Right renal pelvis (tissue), 4 donors: ENCODE results near the gene LARP4. TPM values are rescaled to one million over a fixed set of nuclear protein-coding genes. Genes with fewer than 3 reads are reported as not detected.
"Not testable (repeated sequence)": the region's sequence is repeated elsewhere in the genome, so short reads cannot be mapped to it uniquely, and the experiment has no call there.

Experiments used
- DNase-seq, 4 donors: peaks; one replicate each; pipeline ENCODE4 v3.0.0-alpha.2; 2013; ENCODE audit warnings: low read depth in 4 of 4, low spot score in 3 of 4, missing footprints in 1 of 4
- polyA plus RNA-seq, 4 donors: library from polyadenylated mRNA; unstranded; fragments of 120-200 nt; gene quantifications; one replicate each; pipeline ENCODE4 v1.2.1, GENCODE V29; 2013; ENCODE audit not compliant: insufficient read length in 4 of 4

Gene LARP4
- polyA plus RNA-seq, 4 donors: 35.4 to 48.7 (median 47.2) TPM

- no peak for DNase-seq
These were observed 66.8 kb downstream of the LARP4 start for GRCh38 chr12:50467439-50467838.

- DNase-seq: no peak
These were observed 76.7 kb downstream of the LARP4 start for GRCh38 chr12:50477241-50477832.

GRCh38 chr12:50482571-50482970, 81.9 kb downstream of the LARP4 start:
- DNase-seq: no peak

GRCh38 chr12:50483488-50483887, 82.8 kb downstream of the LARP4 start:
- no peak for DNase-seq

DNA sequence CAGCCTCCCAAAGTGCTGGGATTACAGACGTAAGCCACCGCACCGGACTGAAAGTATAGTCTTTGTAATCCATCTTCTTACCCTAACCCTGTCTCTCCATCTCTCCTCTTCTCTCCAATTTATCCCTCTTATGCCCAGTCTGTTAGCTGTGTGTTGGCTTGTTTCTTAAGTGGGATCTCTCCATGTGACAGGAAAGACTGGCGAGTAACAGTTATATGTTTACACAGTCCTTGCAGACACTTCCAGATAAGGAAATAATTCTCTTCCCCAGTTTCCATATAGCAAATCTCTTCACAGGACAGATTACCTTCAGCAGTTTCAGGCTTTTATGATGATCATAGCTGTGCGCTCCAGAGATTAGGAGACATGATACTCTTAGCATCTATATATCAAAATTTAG, 88.1 kb downstream of the LARP4 start:
- DNase-seq: no peak

GRCh38 chr12:50498119-50498518, 97.4 kb downstream of the LARP4 start:
- DNase-seq: not testable (repeated sequence)

DNA sequence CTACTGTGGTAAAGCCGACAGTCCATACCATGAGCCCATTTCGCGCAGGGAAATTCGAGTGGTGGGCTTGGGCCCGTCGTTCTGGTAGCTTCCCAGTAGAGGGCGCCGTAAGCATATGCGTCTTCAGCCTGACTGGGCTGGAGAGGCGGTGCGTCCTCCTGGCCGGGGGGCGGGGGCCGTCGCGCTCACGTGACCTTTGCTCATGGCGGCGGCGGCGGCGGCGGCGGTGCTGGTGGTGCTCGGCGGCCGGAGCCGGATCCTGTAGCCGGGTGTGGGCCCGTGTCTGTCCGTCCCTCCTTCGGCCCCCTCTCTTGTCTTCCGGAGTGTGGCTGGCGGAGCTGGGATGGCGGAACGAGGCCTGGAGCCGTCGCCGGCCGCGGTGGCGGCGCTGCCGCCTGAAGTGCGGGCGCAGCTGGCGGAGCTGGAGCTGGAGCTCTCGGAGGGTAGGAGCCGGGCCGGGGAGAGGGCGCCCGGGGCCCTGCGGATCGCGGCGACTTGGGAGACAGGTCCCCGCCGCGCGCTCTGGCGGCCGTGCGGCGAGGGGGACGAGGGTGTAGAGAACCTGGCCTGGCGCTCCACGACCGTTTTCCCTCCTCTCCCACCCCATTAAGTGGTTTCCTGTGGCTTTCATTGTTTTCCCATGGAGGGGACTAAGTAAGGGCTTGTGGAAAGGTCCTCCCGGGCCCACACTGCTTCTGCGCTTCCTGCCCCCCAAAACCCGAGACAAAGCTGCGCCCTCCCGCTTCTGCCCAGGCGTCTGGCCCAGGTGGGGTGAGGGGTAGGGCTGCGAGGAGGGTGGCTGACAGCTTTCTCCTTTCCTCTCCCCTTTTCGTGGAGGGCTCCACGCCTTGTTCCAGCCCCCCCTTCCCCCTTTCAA, 104.4 kb downstream of the LARP4 start, which contains the start of gene DIP2B:
Gene DIP2B (plus strand): TSS at position 188 of the 877 bp plus-strand sequence. CDS start 156 bp downstream, at position 344.
- DNase-seq: peak; percentile 81 to 86 (median 82)

GRCh38 chr12:50505675-50506530, 105.2 kb downstream of the LARP4 start:
- DNase-seq: peak in 1 of 4 donors; percentile 20

- no peak for DNase-seq
These were observed 106.2 kb downstream of the LARP4 start for GRCh38 chr12:50506753-50507473.

DNA sequence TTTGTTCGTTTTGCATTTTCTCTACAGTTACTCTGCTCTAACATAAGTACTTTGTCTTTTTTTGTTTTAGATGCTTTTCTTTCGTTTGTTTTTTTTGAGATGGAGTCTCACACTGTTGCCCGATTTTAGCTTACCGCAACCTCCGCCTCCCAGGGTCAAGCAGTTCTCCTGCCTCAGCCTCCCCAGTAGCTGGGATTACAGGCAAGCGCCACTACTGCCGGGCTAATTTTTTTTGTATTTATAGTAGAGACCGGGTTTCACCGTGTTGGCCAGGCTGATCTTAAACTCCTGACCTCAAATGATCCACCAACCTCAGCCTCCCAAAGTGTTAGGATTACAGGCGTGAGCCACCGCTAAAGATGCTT, 106.8 kb downstream of the LARP4 start:
- no peak for DNase-seq

GRCh38 chr12:50507930-50508329, 107.2 kb downstream of the LARP4 start:
- DNase-seq: no peak

- no peak for DNase-seq
These were observed 107.7 kb downstream of the LARP4 start for GRCh38 chr12:50508414-50508813.

GRCh38 chr12:50508970-50509663, 108.4 kb downstream of the LARP4 start:
- no peak for DNase-seq

DNA sequence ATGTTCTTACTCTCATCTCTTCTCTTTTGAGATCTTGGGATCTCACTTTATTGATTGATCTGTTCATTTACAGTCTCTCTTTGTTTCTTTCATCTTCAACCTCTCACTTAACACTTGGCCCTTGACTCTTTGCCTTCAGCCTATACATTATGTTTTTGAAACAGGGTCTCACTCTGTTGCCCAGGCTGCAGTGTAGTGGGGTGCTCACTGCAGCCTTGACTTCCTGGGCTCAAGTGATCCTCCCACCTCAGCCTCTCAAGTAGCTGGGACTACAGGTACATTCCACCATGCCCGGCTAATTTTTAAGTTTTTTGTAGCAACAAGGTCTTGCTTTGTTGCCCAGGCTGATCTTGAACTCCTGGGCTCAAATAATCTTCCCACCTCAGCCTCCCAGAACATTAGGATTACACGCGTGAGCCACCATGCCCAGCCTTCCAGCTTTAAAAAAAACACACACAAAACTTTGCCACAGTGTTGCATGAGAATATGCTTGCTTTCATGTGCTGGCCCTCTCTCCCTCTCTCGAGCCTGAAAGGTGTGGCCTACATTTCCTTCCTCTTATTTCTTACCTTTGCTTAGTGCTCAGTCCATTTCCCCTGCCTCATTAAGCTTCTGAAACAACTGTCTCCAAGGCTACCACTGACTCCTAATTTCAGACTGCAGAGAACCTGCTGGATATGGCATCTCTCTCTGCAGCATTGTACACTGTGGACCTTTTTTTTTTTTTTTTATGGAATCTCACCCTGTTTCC, 114.0 kb downstream of the LARP4 start:
- DNase-seq: no peak

DNA sequence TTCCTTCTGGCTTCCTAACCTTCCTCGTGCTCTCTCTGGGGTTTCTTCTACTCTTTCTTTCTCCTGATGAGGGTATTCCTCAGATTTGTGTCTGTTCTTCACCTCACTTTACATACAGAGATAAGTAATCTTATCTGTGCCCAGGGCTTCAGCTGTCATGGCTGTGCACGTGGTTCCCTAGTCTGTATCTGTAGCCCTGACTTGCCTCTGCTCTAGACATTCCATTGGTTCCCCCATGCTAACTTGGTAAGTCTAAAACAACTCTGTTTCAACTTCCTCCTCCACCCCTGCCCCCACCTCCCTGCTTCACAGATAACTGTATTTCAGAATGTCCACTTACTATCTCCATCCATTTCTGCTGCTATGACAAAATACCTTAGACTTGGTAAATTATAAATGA, 114.9 kb downstream of the LARP4 start:
- DNase-seq: no peak

DNA sequence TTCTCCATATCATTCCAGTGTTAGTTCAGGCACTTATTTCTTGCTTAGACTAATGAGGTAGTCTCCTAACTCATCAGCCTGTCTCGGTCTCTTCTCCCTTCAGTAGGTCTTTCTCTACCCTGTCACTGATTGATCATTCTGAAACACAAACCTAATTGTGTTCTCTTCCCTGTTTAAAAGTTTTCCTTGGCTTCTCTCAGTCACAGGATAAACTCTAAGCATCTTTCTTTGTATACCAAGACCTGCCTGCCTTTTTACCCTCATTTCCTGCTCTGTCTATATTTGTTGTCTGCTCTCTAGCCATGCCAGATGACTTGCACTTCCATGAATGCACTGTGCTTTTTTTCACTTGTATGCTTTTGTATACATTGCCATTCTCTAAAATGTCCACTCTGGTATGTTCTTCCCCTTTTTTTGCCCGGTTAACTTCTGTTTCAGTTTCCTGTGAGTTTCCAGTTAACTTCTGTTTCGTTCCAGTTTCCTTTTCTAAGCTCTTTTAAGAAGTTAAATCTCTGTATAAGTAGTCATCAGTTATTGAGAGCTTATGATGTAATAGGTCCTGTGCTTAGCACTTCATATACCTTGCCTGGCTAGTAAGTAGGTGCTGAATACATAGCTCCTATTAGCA, 116.8 kb downstream of the LARP4 start:
- no peak for DNase-seq

GRCh38 chr12:50518090-50518489, 117.4 kb downstream of the LARP4 start:
- no peak for DNase-seq

DNA sequence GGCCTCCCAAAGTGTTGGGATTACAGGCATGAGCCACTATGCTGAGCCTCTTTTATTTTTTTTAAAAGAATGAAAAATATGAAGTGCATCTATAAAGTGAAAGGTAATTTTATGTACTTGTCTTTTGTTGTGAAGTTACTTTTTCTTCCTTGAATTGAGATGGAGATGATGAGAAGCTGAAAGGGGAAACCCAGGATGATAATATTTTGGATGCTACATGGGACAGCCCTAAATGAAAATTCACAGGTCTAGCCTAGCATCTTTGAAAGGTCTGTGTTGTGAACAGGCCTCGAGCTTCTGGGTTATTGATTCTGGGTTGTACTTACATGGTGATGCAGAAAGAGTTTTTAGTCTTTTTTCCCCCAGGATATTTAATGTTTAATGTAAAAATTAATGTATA, 118.7 kb downstream of the LARP4 start:
- DNase-seq: no peak
